Measurements from ENCODE around the gene GRID1.

DNA sequence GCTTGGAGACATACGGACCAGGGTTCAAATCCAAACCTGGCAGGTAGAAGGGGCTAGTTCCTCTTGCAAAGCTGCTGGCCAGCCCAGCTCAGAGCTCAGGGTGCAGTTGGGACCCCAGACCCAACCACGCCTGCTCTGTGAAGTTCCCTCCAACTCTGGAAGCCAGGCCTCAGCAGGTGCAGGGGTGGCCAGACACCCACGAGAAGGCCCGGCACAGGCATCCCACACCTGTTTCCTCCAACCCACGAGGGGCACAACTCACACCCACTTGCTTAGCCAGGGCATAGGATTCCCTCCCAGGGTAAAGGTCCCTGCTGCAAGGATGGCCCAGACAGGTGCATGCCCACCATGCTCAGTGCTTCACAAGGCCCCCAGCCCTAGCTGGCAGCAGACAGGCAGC is 262.4 kb downstream of the GRID1 start:
- no peak for TF ChIP-seq YY1 (IDR thresholded peaks at IDR 0.05; ENCODE audit: insufficient read depth, insufficient read length)
- TF ChIP-seq ZNF274 (IDR thresholded peaks at IDR 0.05; ENCODE audit: low read depth, low read length): no peak
